ENCODE measurements around the gene CORO1A.
"Not testable (repeated sequence)": the region's sequence is repeated elsewhere in the genome, so short reads cannot be mapped to it uniquely, and the experiment has no call there.

GRCh38 chr16:30209032-30209431, 25.6 kb downstream of the CORO1A start:
- TF ChIP-seq, protein P1, sequence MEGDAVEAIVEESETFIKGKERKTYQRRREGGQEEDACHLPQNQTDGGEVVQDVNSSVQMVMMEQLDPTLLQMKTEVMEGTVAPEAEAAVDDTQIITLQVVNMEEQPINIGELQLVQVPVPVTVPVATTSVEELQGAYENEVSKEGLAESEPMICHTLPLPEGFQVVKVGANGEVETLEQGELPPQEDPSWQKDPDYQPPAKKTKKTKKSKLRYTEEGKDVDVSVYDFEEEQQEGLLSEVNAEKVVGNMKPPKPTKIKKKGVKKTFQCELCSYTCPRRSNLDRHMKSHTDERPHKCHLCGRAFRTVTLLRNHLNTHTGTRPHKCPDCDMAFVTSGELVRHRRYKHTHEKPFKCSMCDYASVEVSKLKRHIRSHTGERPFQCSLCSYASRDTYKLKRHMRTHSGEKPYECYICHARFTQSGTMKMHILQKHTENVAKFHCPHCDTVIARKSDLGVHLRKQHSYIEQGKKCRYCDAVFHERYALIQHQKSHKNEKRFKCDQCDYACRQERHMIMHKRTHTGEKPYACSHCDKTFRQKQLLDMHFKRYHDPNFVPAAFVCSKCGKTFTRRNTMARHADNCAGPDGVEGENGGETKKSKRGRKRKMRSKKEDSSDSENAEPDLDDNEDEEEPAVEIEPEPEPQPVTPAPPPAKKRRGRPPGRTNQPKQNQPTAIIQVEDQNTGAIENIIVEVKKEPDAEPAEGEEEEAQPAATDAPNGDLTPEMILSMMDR (IDR thresholded peaks at IDR 0.05; ENCODE audit: low read depth, low read length): not testable (repeated sequence)
- TF ChIP-seq EZH2phosphoT487 (IDR thresholded peaks at IDR 0.05; ENCODE audit: low read depth): not testable (repeated sequence)
